Activated effector memory CD4-positive, alpha-beta T cell treated with anti-CD3 and anti-CD28 coated beads, Interleukin-2, amount 50 U/mL, for 16 hours (primary cell): ENCODE data around the gene GRIN2D.
"Not testable (repeated sequence)": the region's sequence is repeated elsewhere in the genome, so short reads cannot be mapped to it uniquely, and the experiment has no call there.

Source experiments
- DNase-seq: peaks from one replicate; pipeline ENCODE4 v3.0.0-alpha.2; 2020

GRIN2D gene

DNA sequence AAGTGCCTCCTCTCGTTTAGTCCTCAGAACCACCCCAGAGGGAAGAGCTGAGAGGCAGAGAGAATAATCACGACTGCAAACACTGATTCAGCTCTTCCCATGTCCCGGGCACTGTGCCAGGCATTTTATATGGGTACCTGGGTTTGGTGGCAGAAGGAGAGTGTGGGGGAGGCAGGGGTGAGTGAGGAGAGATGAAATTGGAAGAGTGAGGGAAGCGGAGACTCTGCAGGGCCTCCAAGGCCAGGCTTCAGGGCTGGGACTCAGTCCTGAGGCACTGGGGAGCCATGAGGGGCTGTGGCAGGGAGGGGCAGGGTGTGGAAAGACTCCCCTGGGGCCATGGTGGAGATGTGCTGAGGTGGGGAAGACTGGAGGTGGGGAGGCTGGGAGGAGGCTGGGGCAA is 20.6 kb upstream of the GRIN2D start:
- no peak for DNase-seq

DNA sequence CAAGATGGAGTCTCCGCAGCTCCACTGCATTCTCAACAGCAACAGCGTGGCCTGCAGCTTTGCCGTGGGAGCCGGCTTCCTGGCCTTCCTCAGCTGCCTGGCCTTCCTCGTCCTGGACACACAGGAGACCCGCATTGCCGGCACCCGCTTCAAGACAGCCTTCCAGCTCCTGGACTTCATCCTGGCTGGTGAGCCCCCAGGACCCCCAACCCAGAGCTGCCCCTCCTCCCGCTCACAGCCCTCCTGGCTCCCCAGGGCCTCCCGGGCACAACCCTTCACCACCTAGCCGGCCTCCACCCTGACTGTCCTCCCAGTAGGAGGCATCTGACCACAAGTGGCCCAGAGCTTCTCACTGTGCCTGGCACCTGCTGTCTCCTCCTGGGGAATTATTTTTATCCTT is 19.9 kb upstream of the GRIN2D start:
- DNase-seq = no peak

DNA sequence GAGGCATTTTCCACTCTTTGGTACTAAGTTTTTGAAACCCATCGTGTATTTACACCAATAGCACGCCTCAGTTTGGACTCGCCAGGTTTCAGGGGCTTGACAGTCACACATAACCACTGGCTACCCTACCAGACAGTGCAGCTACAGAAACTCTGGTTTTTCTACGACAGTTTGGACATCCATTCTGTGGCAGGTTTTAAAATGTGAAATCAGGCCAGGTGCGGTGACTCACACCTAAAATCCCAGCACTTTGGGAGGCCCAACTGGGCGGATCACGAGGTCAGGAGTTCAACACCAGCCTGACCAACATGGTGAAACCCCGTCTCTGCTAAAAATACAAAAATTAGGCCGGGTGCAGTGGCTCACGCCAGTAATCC is 15.3 kb upstream of the GRIN2D start:
- DNase-seq = no peak

DNA sequence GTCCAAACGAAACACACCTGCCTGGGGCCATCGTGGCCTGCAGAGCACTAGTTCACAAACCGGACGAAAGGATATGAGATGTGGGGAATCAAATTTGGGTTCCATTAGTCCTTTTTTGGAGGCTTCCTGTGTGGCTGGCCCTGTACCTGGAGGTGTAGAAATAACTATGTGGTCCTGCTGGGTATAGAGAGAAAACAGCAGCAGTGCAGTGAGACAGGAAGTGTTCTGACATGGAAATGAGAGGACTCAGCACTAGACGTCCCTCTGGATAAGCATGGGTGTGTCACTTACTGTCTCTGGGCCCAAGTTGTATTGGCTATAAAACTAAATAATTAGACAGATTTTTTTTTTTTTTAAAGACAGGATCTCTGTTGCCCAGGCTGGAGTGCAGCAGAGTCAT is 14.4 kb upstream of the GRIN2D start:
- no peak for DNase-seq

DNA sequence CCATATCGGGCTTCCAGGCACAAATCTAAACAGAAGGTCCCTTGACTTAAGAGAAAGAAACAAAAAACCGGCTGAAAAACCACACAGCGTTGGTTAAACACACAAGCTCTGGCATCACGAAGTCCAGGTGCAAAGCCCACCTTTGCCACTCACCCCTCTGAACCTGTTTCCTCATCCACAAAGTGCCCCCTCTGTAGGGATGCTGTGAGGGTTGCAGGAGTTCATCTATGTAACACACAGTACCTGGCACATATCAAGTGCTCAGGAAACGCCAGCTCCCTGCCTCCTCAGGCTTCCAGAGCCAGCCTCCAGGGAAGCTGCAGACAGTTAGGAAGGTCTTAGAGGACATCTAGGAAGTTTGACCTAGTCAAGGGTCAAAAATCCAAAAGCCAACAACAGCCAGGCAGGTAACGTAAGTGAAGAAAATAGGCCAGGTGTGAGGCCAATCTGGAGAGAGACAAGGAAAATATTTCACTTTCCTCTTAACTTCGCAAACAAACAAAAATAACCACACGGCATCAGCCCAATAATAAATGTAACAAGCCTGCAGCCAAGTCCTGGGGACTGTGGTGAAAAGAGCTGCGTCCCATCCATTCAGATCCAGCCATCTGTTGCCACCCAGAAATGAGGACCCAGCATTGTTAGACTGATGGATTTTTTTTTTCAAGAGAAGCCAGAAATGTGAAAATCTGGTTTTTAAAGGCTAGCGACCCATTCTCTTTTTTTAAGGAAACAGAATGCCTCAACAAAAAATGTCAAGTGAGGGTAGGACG is 12.1 kb upstream of the GRIN2D start:
- DNase-seq = no peak

DNA sequence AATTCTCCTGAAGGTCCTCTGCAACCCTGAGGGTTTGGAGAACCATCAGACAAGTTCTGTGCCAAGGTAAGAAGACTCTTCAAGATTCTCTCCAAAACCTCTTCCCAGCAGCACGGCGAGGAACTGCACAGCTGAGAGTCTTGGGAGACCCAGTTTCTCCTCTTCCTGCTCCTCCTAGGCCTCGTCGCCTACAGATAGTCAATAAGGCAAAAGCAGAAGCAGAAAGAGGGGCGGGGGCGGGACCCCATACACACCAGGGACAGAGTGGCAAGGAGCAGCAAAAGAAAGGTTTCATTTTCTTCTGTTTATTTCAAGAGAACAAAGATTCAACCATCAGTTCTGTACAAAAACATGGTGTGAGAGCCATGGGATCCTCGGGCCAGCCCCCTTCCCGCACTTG is 11.2 kb upstream of the GRIN2D start:
- no peak for DNase-seq

DNA sequence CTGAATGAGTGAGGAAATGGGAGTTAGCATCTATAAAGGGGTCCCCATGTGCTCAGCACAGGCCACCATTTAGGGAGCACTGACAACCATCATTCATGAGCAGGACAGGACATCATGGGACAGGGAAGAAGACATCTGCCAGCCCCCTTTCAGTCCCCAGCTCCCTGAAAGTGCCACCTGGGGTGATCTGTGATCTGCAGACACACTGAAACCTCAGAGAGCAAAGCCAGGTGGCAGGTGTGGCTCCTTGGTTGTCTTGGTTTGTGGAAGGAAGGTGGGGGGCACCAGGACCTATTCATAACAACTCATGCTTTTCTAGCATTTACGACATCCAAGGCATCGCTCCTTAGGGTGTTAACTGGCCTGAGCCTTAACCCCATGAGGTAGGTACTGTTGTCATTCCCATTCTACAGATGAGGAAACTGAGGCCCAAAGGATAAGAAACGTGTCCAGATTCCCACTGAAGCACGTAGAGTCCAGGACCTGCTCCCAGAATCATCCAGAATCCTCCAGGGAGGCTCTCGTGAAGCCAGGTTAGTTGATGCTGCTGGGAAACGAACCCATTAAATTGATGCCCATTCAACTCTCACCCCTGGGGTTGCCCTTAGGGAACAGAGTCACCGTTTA is 7.9 kb upstream of the GRIN2D start:
- DNase-seq = no peak

DNA sequence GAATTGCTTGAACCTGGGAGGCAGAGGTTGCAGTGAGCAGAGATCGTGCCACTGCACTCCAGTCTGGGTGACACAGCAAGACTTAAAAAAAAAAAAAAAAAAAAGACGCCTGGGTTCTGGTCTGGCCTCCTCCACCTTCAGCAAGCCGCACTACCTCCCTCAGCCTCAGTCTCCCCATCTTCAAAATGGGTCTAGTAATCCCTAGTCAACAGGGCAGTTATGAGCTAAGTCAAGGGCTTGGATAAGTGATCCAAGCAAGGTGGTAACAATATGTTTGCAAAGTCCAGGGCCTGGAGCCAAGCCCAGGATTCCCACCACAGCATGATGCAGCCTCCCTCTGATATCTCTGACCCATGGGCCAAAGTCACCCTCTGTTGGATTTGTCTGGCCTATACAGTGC is 6.5 kb upstream of the GRIN2D start:
- DNase-seq = no peak

DNA sequence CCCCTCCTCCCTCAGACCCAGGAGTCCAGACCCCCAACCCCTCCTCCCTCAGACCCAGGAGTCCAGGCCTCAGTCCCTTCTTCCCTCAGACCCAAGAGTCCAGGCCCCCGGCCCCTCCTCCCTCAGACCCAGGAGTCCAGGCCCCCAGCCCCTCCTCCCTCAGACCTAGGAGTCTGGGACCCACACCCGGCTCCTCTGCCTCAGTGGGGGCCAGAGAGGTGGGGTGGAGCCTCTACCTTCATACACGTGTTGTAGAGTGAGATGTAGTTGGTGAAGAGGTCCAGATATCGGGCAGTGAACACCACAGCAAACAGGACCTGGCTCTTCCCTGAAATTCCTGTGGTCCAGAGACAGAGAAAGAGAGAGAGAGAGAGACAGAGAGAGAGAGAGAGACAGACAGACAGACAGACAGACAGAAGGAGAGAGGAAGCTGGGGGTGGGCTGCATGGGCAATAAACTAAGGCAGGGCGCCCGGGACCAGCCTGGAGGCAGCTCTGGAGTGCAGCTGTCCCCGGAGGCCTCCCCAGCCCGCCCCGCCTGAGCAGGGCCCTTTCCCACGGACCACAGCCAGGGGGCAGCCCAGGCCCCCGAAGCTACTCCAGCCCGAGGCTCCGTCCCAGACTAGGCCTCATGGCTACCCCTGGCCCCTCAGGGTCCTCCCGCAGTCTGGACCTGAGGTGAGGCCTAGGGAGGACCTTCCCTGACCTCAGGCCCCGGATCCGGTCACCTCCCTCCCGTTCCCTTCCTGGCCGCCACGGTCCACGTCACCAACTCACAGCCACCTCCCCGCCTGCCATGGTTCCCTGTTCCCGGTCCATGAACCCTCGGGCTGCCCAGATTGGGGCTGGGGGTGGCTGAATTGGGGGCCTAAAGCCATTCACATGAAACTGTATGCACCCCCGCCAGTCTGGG is 3.0 kb upstream of the GRIN2D start:
- peak; percentile 89 for DNase-seq

DNA sequence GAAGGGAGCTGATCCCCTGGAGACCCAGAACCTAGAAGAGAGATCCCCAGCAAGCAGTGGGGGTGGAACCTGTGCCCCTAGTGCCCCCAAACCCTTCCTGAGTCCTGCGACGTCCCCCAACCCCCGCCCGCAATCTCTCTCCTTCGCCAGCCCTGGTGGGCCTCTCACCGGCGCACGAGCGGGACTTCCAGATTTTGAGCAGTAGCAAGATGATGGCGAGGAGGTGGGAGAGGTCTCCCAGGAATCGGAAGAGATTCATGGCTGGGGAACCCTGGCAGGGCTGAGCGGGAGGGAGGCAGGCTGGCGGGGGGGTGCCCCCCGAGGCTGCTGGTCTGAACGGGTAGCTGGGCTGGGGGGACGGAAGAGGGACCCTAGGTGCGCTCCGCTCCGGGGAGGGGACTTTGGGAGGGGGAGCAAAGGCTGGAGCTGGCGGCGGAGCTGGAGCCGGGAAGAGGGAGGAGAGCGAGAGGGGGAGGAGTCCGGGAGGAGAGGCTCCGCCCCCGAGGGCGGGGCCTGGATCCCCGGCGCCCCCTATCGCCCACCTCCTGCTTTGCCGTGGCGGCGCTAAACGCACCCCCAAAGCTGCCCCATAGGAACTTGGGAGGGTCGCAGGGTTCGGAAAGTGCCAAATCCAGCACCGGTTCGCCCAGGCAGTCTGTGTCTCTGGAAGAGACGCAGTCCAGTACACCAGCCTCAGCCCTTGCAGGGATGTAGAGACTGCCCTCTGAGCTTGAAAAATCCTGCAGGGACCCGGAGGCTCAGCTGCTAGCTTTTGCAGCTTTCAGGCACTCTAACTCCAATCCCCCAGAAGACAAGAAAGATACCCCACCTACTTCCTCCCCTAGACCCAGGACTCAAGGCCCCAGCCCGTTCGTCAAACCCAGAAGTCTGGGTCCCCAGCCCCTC is 2.1 kb upstream of the GRIN2D start, which contains the start of gene KDELR1:
Gene KDELR1 (minus strand): TSS at position 452 of the 906 bp plus-strand sequence. CDS start 193 bp downstream, at position 259.
- peak; percentile 92 for DNase-seq

DNA sequence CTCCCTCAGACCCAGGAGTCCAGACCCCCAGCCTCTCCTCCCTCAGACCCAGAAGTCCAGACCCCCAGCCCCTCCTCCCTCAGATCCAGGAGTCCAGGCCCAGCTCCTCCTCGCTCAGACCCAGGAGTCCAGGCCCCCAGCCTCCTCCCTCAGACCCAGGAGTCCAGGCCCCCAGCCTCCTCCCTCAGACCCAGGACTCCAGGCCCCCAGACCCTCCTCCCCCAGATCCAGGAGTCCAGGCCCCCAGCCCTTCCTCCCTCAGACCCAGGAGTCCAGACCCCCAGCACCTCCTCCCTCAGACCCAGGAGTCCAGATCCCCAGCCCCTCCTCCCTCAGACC is 1.5 kb upstream of the GRIN2D start:
- DNase-seq = not testable (repeated sequence)

DNA sequence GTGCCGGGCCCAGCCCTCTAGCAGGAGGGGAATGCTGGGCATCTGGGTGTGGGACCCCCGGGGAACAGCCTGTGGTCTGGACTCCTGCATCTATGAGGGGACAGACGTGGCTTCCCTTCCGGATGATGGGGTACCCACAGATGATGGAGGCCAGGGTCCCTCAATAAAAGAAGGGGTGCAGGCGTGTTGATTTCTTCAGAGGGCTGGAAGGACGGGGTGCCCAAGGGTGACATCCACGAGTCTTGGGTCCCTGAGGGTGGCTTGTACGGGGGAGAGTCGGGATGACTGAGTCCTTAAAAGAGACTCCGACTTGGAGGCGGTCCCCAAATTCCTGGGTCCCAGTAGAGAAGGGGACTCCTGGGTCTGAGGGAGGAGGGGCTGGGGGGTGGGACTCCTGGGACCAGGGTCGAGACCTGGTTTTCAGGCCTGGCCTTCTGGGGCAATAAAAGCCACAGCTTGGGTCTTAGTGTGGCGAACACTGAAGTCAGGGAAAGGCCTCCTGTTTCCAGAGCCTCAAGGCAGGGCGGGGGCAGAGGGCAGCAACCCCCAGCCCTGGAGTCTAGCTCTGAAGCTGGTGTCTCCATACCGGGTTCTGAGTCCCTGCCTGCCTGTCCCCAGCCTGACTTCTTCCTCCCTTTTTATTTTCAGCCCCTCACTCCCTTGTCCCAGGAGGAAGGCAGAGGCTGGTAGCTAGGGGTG is 459 bp upstream of the GRIN2D start:
- no peak for DNase-seq

DNA sequence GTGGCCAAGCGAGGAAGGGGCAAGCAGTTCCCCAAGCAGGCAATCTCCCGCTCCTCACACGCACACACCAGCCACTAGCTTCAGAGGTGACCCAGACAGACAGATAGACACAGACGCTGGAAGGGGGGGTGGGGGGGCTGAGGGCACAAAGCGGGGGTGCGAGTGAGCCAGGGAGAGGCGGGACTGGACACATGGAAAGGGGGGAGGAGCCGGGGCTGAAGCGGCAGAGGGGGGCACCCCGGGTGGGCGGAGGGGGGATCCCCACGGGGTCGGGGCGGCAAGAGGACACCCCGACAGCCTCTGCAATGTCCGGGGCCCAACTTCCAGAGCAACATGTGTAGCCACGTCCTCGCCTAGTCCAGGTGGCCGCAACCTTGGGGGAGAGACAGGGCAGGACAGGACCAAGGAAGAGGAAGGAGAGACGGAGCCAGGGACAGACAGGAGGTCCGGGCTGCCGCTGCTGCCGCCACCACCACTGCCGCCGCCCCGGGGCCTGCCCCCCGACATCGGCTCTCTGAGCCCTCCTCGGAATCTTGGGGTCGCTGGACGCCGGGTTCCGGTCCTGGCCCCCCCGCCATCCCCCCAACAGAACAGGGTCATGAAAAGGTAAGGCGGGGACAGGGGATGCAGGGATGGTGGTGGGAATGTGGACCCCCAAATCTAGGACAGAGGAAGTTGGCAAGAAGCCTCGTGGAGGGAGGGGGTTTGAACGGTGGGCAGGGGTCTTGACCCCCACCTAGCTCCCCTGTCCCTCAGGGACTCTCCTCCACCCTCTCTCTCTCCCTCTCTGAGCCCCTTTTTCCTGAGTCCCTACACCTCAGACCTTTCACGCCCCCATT is 1.1 kb downstream of the GRIN2D start:
- no peak for DNase-seq

DNA sequence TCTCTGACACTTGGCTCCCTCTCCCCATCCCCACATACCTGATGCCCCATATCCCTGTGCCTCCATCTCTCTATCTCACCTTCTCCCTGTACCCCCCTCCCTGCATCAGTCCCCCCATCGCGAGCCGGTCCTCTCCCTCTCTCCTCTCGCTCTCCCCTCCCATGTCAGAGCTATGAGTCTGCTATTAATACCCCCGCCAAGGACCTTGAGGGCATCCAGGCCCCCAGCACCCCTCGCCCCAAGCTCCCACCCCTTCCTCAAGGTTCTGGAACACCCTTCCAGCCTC is 1.6 kb downstream of the GRIN2D start:
- DNase-seq = no peak

DNA sequence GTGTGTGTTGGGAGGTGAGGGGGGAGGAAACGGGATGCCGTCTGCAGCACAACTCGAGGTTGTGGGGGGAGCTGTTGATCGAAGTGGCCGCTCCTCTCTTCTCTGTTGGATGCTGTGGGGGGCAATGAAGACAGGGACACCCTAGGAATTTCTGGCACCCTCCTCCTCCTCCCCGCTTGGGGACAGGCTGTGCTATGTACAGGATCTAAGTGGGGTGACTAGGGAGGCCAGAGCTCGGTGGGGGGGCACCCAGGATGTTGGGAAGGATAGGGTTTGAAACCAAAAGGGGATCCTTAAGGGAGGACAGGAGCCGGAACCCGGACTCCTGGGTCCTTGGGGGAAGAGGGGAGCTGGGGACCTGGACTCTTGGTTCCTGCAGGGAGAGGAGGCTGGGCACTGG is 2.0 kb downstream of the GRIN2D start:
- DNase-seq = no peak

DNA sequence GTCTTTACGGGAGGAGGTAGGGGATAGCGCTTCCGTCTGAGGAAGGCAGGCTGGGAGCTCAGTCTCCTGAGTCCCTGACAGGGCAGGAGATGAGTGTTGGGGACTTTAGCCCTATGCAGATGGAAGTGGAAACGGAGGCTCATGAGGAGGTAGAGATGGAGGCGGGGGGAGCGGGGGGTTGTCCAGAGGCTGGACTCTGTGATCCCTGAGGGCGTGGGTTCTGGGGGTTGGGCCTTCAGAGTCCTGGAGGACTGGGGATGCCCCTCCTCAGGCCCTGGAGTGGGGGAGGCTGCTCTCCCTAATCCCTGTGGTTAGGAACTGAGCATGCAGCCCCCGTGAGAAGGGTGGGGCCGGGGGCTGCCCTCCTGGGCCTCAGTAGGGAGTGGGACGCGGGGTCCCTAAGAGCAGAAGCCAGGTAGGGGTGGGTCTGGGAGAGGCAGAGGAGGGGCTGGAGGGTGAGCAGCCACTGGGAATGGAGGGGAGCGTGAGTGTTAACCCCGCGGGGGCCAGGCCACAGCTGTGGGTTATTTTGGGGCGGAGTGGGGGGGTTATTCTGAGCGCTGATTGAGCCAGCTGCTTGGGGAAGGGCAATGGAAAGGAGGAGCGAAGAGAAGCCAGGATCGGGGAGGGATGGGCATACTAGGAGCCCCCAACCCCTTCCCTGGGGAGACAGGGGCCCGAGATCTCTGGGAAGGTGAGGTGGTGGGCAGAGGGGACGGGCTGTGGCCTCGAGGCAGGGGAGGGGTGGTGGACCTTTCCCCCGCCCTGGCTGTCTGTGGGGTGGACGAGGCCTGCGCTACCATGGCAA is 2.8 kb downstream of the GRIN2D start:
- no peak for DNase-seq

DNA sequence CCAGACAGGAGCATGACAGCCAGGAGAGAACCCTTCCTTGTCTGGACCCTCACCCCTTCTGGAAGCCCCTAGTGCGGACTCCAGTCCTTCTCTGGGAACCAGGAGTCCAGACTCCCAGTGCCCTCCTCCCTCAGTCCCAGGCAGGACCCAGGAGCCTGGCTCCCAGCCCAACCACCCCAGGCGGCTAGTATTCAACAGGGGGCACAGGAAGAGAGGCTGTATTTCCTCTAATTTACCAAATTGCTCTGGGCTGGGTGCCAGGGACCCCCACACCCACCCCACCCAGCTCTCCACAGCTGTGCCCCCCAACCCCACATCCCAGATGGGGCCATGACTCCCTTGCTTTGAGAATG is 3.3 kb downstream of the GRIN2D start:
- DNase-seq = no peak

DNA sequence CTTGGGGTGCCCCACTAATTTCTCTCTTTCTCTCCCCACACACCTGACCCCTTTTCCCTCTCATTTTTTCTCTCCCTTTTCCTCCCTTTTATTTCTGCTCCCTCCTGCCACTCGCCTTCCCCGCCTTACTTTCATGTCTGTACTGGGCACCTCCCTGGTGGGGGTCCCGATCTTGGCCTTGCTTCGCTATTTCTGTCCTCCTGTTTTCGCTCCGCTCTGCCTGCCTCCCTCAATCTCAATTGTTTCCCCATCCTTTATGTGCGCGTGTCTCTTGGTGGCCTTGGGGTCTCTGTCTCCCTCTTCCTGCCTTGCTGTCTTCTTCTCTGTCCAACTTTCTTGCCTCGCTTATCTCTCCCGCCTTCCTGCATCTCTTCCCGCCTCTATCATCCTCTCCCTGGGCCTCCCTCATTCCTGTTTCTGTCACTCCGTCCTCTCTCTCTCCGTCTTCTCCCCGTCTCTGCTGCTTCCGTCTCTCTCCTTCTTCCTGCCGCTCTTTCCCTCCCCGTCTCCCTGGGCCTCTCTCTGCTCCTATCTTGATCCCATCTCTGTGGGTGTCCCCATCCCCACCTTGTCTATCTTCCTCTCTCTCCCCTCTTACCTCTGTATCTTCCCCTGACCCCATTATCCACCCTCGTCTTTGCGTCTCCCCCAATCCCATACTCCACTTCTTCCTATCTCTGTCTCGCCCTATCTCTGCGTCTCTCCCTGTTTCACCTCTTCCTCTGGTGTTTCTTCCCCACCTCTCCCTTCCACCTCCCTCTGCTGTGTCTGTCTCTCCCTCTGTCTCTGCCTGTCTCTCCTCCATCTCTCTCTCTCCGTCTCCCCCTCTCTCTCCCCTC is 4.0 kb downstream of the GRIN2D start:
- DNase-seq = no peak

DNA sequence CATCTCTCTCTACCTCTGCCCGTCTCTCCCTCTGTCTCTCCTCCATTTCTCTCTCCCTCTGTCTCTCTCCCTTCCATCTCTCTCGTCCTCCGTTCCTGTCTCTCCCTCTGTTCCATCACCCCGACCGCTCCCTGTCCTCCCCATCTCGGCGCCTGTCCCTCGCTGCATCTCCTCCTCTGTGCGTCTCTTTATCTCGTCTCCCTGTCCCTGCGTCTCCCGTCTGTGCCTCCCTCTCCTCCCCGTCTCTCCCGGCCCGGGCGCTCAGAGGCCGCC is 4.6 kb downstream of the GRIN2D start:
- DNase-seq = no peak
